Measurements from ENCODE around the gene ARL13A. TPM values are rescaled to one million over a fixed set of nuclear protein-coding genes. Genes with fewer than 3 reads are reported as not detected.

Gene ARL13A
- total and polyA plus RNA-seq, 2 of the 8 experiments (the other 6 are each of a cell fraction or from before 2014, with no cell fraction given), result not detected

DNA sequence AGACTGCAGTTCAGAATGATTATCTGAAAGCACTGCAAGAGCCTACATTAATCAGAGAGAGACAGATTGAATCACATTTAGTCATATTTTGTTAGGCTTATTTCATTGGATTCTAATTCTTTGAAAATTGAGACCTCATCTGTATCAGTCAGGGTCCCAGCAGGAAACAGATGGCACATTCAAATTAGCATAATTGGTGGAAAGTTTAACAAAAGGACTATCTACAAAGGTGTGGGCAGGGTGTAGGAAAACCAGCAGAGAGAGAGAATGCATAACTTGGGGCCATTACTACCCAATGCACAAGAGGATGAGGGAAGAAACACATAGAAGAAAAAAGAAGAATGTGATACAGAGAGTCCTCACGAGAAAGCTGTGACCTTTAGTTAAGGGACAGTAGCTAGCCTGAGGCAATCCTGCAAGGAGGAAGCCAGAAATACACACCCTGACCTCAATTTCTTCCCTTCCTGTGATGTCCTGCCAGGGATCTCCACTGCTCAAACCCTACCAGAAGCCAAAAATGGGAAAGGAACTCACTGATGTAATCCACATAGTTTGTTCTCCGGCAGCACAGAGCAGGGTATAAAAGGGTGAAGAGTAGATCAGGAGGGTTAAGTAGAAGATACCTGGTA lies 23.1 kb upstream of the ARL13A start (continued):
- no peak for TF ChIP-seq TBP (IDR thresholded peaks at IDR 0.05; ENCODE audit: low read depth, low read length)
- TF ChIP-seq RAD21 (IDR thresholded peaks at IDR 0.05 in 1 of 2, conservative IDR thresholded peaks at IDR 0.05 in 1 of 2; ENCODE audit: low read depth in 2 of 2, low read length in 2 of 2), result no peak
- TF ChIP-seq CHD2 (IDR thresholded peaks at IDR 0.05; ENCODE audit: low read length), result no peak
- TF ChIP-seq SIX5 (IDR thresholded peaks at IDR 0.05; ENCODE audit: low read depth, low read length), result no peak

Data from H1 (cell line).